HEK293 (cell line): ENCODE measurements around the gene CACNA1H.
"Not testable (repeated sequence)": the region's sequence is repeated elsewhere in the genome, so short reads cannot be mapped to it uniquely, and the experiment has no call there.

ENCODE experiments used
- CTCF ChIP-seq: fragments of 450-650 bp; formaldehyde crosslinking; IDR thresholded peaks from 2 replicates; pipeline ENCODE4 v1.5.1; 2016; ENCODE audit warnings: missing biosample characterization, missing genetic modification characterization
- MZF1 ChIP-seq: fragments of 450-650 bp; formaldehyde crosslinking; IDR thresholded peaks from 2 replicates; pipeline ENCODE4 v1.5.1; 2017; ENCODE audit warnings: missing biosample characterization, missing genetic modification characterization, borderline replicate concordance
- ZNF292 ChIP-seq: fragments of 450-650 bp; formaldehyde crosslinking; IDR thresholded peaks from 2 replicates; pipeline ENCODE4 v1.5.1; 2016; ENCODE audit warnings: low read depth, missing biosample characterization, missing genetic modification characterization, borderline replicate concordance
- ZNF548 ChIP-seq: fragments of 450-650 bp; formaldehyde crosslinking; IDR thresholded peaks from 2 replicates; pipeline ENCODE4 v1.5.1; 2016; ENCODE audit warnings: missing biosample characterization, missing genetic modification characterization
- ZNF555 ChIP-seq: fragments of 450-650 bp; formaldehyde crosslinking; conservative IDR thresholded peaks from 2 replicates; pipeline ENCODE4 v1.5.1; 2017; ENCODE audit warnings: missing biosample characterization, mild to moderate bottlenecking, missing genetic modification characterization, inconsistent platforms
- ZNF561 ChIP-seq: fragments of 450-650 bp; IDR thresholded peaks from 2 replicates; pipeline ENCODE4 v1.5.1; 2018; ENCODE audit warnings: missing biosample characterization, missing genetic modification characterization, borderline replicate concordance
- ZNF670 ChIP-seq: fragments of 450-650 bp; formaldehyde crosslinking; IDR thresholded peaks from 2 replicates; pipeline ENCODE4 v1.5.1; 2016; ENCODE audit warnings: missing biosample characterization, missing genetic modification characterization, low read depth
- TF ChIP-seq, protein P1 (sequence below): fragments of 450-650 bp; formaldehyde crosslinking; IDR thresholded peaks from 2 replicates; pipeline ENCODE4 v1.5.1; 2016; ENCODE audit warnings: missing biosample characterization, missing genetic modification characterization

- TF ChIP-seq, protein P1, sequence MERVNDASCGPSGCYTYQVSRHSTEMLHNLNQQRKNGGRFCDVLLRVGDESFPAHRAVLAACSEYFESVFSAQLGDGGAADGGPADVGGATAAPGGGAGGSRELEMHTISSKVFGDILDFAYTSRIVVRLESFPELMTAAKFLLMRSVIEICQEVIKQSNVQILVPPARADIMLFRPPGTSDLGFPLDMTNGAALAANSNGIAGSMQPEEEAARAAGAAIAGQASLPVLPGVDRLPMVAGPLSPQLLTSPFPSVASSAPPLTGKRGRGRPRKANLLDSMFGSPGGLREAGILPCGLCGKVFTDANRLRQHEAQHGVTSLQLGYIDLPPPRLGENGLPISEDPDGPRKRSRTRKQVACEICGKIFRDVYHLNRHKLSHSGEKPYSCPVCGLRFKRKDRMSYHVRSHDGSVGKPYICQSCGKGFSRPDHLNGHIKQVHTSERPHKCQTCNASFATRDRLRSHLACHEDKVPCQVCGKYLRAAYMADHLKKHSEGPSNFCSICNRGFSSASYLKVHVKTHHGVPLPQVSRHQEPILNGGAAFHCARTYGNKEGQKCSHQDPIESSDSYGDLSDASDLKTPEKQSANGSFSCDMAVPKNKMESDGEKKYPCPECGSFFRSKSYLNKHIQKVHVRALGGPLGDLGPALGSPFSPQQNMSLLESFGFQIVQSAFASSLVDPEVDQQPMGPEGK (tag by site-specific recombination), result not testable (repeated sequence)
- TF ChIP-seq CTCF (tag by site-specific recombination); ZNF561 (tag by site-specific recombination); ZNF670; ZNF548; MZF1; ZNF292 (tag by site-specific recombination); ZNF555 (tag by site-specific recombination): not testable (repeated sequence)
Measured at GRCh38 chr16:1249031-1249755, 96.3 kb downstream of the CACNA1H start.
